Mammary epithelial cell (primary cell): ENCODE measurements around the gene TTC23.

Experiments used
- CTCF ChIP-seq, 2 donors: IDR thresholded peaks in 1 of 2; conservative IDR thresholded peaks in 1 of 2; 2 replicates each; pipeline ENCODE4 v1.5.1; 2011 to 2012; ENCODE audit warnings: inconsistent platforms in 2 of 2, low read length in 2 of 2, mild to moderate bottlenecking in 2 of 2, control low read depth in 1 of 2, low read depth in 1 of 2; ENCODE audit not compliant: insufficient read depth in 1 of 2; ENCODE audit errors: extremely low read depth in 1 of 2
- EZH2 ChIP-seq: IDR thresholded peaks from 2 replicates; pipeline ENCODE4 v1.6.1; 2012; ENCODE audit warnings: low read length, inconsistent platforms, borderline replicate concordance

DNA sequence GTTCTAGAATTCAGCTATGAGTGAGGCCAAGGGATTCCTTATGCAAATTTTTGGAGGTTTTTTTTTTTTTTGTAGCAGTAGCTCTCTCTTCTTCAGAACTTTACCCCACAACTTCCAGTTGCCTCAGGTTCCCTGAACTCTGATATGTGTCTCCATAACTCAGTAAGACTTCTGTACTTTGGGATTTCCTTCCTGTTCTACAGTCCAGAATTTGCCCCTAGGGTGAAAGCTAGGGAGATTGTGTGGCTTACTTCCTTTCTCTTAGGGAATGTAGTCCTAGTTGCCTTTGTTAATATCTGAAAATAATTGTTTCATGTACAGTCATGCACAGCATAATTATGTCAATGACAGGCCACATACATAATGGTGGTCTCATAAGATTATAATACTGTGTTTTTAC, 32.7 kb upstream of the TTC23 start:
- no peak for TF ChIP-seq CTCF (conservative IDR thresholded peaks at IDR 0.05 in 1 of 2, IDR thresholded peaks at IDR 0.05 in 1 of 2; ENCODE audit: extremely low read depth in 1 of 2, insufficient read depth in 1 of 2, low read depth in 1 of 2, low read length in 2 of 2)
- TF ChIP-seq EZH2, result no peak
